NCI-H1105 treated with DMSO at 0.1 percent for 48 hours (cell line): ENCODE results near the gene SUGCT.

ENCODE experiments used
- DNase-seq: peaks from one replicate; lab custom pipeline; 2025; lab: John Stamatoyannopoulos, UW

SUGCT gene

GRCh38 chr7:40828686-40829600 lies 694.1 kb downstream of the SUGCT start:
- no peak for DNase-seq

DNA sequence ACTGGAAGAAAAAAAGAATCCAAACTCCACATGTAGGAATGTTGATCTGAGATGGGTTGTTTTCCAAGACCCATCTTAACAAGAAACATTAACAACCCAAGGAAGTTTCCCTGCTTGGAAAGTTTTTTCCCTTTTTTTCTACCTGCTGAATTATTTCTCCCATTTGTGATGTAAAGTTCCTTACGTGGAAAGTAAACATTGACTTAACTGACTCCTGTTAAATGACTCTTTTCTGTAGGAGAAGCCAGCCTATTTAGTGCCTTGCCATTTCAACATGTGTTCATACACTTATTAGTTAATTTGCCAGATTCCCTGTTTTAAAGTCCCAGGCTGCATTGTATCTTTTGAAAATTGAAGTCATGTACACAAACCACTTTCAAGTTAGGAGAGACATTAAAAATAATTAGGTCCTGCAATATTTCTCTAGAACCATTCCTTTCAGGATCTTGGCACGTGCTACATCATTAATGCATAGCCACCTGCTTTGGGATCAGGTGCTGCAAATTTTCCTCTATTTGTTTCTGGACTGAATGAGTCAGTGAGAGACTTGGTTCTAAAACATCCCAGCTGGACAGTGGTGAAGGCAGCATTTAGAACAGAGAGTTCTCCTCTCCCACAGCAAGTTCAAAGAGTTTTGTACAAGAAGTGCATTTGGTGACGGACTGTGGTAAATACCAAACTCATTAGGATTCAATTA lies 698.5 kb downstream of the SUGCT start:
- no peak for DNase-seq

DNA sequence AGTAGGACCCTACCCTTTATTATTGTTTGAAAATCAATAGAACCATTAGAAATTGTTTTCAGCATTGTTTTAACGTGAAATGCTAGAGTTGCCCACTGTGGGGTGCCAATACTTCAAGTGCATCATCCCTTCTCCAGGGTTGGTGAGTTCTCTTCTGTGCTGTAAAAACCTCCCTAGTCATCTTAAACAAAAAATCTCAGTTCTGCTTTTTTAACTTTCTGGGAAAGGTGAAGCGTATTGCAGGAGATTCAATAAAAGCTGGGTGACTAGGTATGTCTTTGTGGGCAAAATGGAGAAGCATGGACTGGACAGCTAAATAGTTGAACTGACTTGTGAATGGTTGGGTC lies 699.1 kb downstream of the SUGCT start:
- no peak for DNase-seq

DNA sequence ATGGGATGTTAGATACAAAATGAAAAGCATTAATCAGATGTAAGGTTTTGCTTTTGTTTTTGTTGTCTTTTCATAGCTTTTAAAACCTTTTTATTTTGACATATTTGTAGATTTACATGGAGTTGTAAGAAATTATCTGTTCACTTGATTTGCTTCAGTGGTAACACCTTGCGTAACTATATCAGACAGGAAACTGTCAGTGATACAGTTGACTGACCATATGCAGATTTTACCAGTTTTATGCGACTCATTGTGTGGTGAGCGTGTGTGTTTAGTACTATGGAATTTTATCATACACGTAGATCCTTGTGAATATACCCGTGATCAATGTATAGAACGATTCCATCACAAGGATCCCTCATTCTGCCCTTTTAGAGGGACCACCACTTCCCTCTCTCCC lies 701.4 kb downstream of the SUGCT start:
- no peak for DNase-seq

GRCh38 chr7:40839881-40840280 lies 705.1 kb downstream of the SUGCT start:
- DNase-seq: no peak

DNA sequence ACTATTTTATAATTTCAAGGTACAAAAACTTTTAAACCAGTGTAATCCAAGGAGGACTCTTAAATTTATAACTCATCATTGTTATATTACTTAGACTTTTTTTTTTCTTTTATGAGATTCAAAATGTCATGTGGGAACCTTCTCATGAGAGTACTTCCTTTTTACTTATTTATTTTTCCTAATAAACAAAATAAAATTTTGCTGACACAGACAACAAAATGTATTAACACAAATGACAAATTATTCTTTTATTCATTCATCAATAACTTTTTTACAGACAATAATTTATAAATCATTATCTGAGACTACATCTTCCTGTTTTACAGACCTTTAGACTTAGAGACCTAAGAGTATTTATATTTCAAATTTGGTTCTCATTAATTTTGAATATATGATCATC lies 706.2 kb downstream of the SUGCT start:
- no peak for DNase-seq

DNA sequence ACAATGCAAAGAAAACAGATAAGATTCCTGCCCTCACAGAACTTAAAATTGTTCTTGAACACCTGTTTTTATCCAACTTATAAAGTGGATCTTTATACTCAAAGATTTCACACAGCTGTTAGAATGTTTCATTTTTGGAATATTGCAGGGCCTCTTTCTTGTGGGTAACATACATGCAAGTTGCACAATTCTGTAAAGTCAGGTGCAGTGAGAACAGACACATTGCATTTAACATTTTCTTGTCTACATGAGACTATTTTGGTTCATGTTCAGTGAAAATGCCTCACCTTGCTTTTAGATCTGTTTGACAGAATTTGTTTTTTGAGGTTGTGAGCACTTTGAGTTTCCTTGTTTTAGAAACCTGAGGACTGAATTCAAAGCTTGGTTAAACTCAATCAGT lies 707.8 kb downstream of the SUGCT start:
- DNase-seq: no peak

DNA sequence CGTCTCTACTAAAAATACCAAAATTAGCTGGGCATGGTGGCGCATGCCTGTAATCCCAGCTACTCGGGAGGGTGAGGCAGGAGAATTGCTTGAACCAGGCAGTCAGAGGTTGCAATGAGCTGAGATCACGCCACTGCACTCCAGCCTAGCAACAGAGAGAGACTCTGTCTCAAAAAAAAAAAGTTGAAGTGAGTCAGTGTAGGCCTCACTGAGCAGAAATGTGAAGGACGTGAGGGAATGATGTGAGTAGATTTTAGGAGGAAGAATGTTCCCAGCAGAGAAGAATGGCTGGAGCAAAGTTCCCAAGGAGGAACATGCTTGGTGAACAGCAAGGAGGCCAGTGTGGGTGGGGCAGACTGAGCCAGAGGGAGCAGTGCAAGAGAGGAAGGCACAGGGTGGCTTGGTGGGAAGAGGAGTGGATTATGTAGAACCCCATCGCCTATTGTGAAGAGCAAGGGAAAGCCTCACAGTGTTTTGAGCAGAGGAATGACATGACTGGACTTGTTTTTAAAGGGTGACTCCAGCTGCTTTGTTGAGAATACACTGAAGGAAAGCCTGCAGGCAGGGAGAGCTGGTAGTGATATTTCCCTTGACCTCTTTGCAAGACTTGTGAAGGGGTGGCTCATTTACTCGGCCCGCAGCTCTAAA lies 708.7 kb downstream of the SUGCT start:
- DNase-seq: no peak

GRCh38 chr7:40845943-40846342 lies 711.1 kb downstream of the SUGCT start:
- no peak for DNase-seq

DNA sequence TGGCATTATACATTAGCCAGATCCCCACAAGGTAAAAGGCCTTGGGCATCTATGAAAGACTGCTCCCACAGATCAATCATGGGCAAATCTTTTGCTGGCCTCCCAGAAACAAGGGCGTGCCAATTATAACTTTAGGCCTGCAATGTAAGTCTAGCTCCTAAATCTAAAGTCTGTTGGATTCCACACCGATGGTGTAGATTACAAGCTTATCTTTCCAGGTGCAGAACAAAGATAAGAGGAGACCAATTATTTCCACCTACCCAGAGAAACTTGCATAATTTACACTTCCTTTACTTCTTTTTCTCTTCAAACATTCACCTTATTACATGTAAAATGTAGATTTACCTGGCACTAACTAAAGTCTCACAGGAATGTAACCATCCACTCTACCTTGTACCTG lies 713.1 kb downstream of the SUGCT start:
- DNase-seq: no peak

DNA sequence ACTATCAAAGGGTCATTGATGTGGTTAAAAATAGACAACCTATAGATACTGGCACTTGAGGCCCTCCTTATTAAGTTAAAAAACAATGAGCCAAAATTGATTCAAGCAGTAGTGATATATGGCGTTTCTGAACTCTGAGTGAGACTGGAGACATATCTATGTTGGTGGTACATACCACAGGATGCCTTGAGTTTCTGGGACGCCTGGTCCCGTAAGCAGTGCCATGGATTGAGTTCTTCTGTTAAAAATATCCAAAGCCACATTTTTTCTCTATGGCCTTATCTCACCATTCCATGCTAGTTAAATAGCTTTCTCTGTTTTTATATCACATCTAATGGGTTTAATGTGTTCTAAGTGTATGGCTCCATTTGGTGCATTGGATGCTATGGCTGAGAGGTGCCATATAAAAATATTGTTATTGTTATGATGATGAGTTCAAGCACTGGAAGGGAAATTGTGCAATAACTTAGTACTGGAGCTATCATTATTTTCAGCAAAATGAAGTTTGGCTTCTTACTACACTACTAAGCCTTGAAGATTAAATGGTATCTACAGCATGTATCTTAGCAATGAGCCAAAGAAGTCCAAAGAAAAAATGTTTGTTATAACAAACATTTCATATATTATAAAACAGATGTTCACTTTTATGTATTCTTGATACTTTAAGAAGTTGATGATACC lies 713.9 kb downstream of the SUGCT start:
- no peak for DNase-seq

DNA sequence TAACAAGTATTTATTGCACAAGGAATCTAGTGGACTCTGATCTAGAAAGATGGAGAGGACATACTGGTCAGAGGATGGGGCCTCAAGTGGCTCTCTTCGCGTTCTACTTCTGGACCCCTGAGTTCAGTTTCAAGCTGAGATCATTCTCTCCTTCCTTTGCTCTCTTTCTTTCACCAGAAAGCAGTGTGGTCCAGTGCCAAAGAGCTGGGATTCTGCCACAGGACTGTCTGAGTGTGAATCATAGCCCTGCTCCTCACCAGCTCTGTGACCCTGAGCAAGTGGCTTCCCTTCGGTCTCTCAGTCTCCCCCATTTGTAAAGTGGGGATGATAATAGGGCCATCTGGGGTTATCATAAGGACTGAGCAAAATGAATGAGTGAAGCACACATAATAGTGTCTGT lies 715.2 kb downstream of the SUGCT start:
- no peak for DNase-seq

GRCh38 chr7:40851001-40851400 lies 716.2 kb downstream of the SUGCT start:
- no peak for DNase-seq

DNA sequence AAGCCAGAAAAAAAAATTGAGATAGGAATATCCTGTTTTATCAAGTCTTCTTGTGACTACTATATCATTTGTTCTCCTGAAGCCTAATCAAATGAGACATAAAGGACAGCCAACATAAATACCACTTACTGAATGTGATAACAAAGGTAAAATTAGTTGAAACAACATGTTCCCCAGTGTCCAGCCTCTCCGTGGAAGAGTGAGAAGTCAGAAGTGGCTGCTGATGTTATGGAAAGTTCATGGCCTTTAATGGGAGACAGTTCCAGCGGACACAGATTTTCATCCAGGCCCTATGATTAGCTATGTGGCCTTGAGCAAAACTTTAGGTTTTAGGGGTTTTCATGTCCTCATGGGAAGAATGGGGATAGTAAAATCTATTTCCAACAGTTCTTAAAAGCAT lies 724.3 kb downstream of the SUGCT start:
- no peak for DNase-seq

GRCh38 chr7:40859965-40860543 lies 725.2 kb downstream of the SUGCT start:
- DNase-seq: no peak

GRCh38 chr7:40865441-40866233 lies 730.8 kb downstream of the SUGCT start:
- DNase-seq: no peak

DNA sequence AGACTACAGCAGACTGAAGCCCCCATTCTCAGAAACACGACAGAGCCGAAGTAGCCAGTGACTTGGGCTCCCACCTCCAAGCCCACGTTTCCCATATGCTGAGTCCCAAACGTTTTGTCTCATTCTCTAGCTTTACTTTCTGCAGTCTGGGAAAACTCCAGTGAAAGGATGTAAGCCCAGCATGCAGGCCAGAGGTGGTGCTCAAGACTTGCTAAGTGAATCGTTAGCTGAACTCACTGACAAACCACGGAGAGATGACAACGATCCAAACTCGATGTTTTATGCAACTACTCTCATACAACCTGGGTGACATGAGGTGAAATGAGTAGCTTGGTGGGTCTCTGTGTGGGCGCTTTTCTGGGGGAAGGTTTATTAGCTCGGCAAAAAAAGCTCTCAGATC lies 731.8 kb downstream of the SUGCT start:
- no peak for DNase-seq

GRCh38 chr7:40870108-40870507 lies 735.3 kb downstream of the SUGCT start:
- no peak for DNase-seq

DNA sequence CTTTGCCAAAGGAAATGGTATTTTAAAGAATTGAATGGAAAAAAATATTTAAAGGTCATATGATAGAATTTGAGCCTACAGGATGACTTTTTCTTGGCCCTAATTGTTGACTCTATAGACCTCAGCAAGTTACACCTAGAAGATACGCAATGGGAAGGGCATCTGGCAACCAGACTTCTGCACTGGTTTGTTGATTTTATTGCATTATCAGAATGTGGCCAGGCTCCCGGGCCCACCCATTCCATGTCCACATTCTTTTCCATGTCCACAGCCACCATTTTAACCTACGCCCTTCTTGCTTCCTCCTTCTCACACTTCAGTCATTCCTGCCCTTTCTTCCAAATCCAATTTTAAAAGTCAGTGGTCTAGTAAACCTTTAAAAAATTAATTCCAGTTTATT lies 738.4 kb downstream of the SUGCT start:
- no peak for DNase-seq

DNA sequence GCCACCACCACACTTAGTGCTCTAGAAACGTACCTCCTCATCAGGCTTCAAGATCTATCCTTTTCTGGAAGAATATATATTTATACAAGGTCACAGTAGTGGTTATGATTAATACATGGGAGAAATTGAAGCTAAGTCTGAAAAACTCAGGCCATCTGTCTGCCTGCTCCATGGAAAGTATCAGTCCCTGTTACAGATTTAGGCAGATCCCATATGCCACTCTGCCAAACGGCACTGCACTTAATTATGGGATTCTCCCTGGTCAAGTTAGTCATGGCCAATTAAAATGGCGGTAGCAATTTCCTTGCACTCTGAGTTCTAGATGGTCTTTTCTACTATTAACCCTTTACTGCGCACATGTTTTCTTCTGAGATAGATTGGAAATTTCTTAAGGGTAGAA lies 740.0 kb downstream of the SUGCT start:
- DNase-seq: no peak

- no peak for DNase-seq
Measured at GRCh38 chr7:40876601-40877000, 741.8 kb downstream of the SUGCT start.
